Activated CD4-positive, CD25-positive, alpha-beta regulatory T cell treated with anti-CD3 and anti-CD28 coated beads, Interleukin-2, amount 50 U/mL, for 24 hours (primary cell): ENCODE results near the gene SYNPR.
"Not testable (repeated sequence)": the region's sequence is repeated elsewhere in the genome, so short reads cannot be mapped to it uniquely, and the experiment has no call there.

Experiments
- ATAC-seq, 2 donors: fragments of 150-1000 bp; cut with Tn5 transposase; one replicate each; pipeline ENCODE4 v1.10.0; 2021; ENCODE audit warnings: mild to moderate bottlenecking in 1 of 2, moderate library complexity in 1 of 2

SYNPR gene

DNA sequence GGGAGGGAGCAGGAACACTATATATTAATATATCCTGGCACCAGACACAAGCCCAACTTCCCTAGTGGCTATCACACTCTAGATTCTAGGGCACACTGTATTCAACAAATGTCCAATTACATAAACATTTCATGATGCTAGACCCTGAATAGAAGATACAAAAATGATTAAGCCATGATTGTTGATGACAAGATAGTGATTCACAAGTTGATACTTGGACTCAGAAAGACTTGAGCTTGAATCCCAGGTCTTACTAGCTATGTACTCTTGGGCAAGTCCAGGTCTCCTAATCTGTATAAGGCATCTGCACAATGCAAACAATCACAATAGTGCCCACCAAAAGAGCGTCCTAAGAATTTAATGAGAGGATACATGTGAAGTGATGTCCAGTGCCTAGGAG lies 364.4 kb downstream of the SYNPR start:
- no peak for ATAC-seq

DNA sequence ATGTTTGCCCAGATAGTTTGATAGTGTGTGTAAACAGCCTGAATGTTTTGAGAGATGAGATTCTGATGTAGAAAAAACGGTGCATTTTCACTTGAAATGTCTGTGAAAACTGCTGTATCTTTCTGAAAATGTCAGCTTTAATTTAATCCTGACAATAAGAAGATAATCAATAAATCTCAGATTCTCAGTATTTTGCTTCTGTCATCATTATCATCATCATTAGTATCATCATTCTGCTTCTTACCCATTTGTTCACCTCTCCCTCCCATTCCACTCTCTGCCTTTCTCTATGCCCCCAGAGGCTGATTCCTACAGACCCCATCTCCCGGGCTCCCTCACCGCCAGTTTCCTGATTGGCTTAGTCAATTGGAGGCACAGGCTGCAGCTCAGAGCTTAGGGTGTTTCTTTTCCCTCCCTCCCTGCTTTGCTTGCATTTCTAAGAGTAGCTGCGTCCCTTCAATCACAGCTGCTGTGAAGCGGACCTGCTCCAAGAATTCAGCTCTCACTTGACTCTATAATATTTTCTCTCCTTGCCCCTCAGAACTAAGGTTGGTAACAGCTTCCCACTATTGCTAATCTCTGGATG lies 366.2 kb downstream of the SYNPR start:
- ATAC-seq = no peak

DNA sequence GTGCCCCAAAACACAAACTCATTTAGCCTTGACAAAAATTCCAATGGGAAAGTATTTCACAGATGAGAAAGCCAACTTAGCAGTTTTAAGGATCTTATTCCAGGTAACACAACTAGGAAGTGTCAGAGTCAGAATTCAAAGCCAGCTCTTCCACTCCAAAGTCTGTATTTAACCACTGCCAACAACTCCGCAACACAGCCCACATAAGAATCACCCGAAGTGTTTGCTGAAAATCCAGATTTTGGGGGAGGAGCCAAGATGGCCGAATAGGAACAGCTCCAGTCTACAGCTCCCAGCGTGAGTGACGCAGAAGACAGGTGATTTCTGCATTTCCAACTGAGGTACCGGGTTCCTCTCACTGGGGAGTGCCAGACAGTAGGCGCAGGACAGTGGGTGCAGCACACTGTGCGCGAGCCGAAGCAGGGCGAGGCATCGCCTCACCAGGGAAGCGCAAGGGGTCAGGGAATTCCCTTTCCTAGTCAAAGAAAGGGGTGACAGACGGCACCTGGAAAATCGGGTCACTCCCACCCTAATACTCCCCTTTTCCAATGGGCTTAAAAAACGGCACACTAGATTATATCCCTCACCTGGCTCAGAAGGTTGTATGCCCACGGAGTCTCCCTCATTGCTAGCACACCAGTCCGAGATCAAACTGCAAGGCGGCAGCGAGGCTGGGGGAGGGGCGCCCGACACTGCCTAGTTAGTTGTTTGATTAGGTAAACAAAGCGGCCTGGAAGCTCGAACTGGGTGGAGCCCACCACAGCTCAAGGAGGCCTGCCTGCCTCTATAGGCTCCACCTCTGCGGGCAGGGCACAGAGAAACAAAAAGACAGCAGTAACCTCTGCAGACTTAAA lies 367.0 kb downstream of the SYNPR start:
- ATAC-seq = not testable (repeated sequence)

DNA sequence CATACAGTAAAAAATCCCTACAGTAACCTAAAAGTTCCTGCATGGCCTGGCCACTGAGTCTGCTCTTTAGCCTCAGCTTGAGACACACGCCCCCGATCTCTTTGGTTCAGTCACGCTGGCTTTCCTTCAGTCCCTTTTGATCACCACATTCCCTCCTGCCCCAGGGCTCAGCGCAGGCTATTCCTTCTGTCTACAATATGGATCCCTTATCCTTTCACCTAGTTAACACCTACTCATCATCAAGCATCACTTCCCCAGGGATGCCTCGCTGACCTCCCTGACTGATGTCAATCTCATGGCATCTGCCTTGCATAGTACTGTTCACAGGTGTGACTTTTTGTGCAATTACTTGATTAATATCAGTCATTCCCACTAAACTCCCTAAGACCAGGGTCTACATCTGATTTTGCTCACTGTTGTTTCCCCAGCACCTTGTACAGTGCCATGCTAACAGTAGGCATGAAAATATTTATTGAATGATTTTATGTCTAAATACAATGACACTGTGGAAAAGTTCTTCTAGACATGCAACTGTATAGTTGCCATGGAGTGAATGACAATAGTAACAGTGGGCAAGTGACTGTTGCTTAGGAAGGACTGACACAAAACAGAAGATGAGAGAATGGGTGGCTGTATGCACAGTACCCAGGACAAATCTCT lies 374.1 kb downstream of the SYNPR start, which contains the start of gene SNTN:
TSS of gene SNTN (plus strand) at position 610 of the 660 bp plus-strand sequence. CDS start at position 623, 13 bp downstream.
- ATAC-seq = no peak

DNA sequence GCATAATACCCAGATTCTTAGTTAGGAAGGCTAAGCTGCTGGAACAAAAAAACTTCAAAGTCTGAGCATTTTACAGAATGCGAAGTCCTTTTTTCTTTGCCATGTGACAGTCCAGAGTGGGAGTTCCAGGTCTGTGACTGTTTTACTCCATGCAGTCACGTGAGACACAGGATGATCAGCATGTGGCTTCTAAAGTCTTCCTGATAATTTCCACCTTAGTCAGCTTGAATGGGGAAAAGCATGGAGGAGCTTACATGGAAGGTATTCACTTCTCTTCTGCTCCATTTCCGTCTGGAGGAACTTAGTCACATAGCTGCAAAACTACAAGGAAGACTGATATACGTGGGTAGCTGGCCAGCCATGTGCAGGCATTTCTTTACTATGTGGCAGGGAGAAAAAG lies 376.1 kb downstream of the SYNPR start:
- ATAC-seq = no peak

DNA sequence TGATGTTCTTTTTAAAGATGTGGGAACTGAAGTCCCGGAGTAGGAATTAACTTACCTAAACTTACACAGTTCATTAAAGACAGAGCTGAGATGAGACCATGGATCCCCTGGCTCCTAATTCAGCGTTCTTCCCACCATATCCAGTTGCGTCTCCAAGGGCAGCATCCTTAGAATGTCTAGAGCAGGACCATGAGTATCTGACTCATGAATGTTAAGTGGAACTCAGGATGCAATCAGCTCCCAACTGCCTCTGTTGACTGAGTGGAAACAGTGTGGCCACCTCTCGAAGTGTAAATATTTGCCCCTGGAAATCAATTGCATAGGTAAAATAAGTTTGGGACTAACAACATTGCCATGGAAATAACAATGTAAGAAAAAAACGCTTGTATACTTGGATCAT lies 376.8 kb downstream of the SYNPR start:
- no peak for ATAC-seq

DNA sequence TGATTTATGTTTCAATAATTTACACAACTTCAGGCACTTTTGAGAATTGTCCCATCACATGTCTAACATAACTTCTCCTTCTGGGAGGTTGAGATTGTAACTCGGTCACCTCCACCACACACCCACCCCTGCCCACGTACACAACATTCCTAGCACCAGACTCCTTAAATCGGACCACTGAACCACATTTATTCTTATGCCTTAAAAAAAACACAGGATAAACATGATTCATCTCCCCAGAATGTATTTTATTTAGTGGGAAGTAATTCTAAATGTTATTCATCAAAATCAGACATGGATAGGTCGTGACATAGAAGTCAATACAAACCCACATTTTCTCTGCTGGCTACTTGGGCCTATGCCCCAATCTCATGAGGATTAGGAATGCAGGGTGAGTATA lies 377.4 kb downstream of the SYNPR start:
- ATAC-seq = no peak

DNA sequence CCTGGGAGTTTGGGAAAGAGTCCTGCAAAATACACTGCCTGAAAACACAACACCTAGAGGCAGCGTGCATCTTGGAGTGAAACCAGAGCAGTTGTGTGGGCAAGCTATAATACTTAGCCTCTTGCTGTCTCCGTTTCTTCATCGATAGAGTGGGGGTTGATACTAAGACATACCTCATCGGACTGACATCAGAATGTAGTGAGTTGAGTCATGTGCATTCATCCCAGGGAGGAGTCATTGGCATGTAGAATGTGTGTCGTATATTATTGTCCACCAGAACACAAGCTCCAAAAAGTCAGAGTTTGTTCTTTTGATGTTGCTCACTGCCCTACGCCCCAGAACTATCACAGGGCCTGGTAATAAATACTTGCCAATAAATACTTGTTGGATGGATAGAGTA lies 378.7 kb downstream of the SYNPR start:
- ATAC-seq = no peak

DNA sequence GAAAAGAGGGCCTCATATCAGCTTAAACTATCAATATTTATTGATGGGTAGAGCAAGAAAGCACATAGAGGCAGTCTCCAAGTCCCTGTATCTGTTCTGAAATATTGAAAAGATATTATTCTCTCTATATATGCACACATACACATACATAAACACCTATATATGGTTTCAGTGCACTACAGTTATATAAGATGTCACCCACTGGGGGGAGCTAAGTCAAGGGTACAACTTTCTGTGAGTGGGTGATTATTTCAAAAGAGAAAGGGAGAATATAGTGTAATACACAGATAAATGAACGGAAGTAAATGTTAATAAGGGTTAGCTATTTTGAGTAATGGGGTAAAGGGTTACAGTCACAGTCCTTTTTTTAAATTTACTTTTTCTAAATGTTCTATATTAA lies 383.1 kb downstream of the SYNPR start:
- no peak for ATAC-seq

DNA sequence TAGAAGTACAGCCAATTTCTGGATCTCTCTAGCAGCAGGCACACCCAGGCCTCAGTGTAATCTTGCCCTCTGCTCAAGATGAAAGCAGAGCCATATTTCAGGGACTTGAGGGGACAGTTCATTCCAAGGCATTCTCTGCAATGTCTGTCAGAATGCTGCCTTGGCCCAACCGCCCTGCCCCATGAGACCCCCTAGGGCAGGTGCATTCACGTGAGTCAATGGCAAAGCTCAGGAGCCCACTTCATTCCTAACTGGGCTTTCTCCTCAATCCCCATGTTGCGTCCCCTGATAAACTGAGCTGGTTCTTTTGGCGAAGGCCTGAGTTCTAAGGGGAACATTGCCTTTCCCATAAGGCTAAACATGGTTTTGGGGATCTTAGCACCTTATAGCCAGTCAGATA lies 383.9 kb downstream of the SYNPR start:
- no peak for ATAC-seq

DNA sequence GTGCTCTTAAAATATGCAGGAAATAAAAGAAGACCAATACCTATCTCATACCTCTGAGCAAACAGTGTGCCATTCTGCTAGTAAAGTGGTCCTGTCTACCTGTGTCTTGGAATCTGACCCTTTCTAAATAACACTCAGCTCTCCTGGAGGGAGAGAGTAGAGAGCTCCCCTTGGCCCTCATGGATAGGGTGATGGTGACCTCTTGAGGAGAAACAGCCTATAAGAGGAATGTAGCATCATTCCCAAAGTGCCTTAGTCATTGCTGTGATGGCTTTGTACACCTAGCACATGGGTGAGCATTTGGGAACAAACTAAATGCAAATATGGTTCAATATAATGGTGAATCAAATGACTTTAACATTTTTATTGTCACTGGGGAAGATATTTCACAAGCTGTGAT lies 384.4 kb downstream of the SYNPR start:
- no peak for ATAC-seq
